HG03039 (cell line): Measurements from ENCODE around the gene ARHGAP24.

ENCODE experiments used
- ATAC-seq: cut with Tn5 transposase; IDR thresholded peaks from one replicate; pipeline ENCODE4 v1.9.1; 2021; ENCODE audit warnings: mild to moderate bottlenecking, moderate library complexity; ENCODE audit not compliant: unreplicated experiment

The ARHGAP24 gene

DNA sequence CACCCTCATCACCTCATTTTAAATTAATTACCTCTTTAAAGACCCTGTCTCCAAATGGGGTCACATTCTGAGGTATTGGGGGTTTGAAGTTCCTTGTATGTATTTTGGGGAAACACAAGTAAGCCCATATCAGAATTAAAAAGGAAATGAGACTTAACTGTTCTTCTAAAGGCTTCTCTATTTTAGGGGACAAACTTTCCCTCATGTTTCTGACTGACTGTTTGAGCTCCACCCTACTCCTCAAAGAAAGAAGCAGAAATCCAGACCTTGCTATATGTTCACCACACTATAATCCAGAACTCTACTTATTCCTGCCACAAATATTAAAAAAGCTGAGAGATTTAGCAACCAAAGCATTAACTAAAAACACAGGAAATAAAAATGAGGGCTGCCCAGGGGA, 258.8 kb downstream of the ARHGAP24 start:
- no peak for ATAC-seq

GRCh38 chr4:85734424-85734831, 259.5 kb downstream of the ARHGAP24 start:
- no peak for ATAC-seq

DNA sequence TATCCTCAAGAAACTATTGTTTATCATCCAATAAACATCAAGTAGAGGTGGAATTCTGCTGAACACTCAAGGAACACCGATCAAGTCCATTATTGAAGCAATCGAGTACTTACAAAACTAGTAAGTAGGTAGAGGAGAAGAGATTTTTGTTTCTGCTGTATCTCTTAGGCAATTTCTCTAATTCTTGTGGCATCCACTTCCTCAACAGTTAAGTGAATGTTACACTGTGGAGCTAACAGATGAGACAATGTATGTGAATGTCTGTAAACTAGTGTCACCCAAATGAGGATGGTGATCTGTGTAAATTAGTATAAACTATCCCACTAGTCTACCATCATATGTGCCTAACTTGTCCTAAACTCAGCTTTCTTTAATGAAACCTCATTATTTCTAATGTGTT, 261.6 kb downstream of the ARHGAP24 start:
- ATAC-seq, result no peak

DNA sequence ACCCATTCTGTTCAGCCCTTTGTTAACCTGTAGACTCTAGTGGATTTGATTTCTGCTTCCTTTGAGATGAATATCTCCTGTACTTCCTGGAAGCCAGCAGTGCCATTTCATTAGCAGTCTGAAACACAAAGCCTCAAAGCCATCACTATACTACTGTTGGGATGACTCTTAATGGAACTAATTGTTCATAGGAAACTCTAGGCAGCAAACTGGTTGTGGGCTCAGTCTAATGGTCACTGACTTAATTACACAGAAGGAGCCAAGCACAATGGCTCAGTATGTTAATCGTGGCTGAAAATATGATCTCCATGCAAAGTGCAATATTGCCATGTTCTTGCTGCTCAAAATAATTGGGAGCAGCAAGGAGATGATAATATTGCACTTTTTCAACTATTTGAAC, 262.3 kb downstream of the ARHGAP24 start:
- no peak for ATAC-seq

GRCh38 chr4:85738721-85739120, 263.8 kb downstream of the ARHGAP24 start:
- ATAC-seq, result no peak

GRCh38 chr4:85740431-85740861, 265.5 kb downstream of the ARHGAP24 start:
- ATAC-seq, result no peak

DNA sequence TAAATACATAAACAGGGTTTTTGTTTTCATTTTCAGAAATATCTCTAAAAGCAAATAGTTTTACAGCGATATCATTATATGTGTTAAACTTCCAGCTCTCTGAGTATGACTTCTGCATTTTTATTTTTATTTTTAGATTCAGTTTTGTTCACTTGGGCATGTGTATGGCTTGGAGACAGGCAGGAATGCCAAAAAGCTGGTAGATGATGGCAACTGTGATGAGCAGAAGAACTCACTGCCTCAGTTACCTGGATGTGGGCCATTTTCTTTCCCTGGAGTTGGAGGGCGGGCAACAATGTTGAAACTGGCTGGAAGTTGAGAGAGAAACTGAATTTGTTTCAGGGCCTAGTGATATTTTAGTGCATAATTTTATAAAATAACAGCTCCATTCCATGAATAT, 266.4 kb downstream of the ARHGAP24 start:
- no peak for ATAC-seq

DNA sequence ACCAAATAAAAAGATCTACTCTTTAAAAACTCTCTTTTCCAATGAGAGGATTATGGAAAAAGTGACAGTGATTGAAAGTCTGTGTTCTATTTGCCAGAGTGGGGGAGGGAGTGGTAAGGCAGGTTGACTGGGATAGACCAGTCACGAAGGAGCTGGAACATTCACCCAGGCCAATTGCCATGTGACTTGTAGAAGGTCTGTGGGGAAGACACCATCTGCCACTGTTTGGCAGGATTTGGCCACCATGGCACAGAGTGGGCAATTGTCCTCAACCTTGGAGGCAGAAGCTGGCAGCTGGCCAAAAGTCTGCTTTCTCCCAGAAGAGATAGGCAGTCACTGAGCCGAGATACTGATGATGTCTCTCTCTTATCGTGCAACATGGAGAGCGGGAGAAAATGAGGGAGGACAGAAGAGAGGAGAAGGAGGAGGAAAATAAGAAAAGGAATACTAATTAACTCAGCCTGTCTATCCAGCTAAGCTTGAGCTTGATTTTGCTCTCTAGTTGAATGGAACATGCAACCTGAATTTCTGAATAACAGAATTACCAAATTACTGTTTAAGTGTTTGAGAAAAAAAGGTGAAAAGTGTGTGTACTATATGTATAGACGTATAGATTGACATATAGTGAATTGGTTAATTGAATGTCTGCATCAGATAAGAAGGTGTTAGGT, 267.1 kb downstream of the ARHGAP24 start:
- no peak for ATAC-seq

DNA sequence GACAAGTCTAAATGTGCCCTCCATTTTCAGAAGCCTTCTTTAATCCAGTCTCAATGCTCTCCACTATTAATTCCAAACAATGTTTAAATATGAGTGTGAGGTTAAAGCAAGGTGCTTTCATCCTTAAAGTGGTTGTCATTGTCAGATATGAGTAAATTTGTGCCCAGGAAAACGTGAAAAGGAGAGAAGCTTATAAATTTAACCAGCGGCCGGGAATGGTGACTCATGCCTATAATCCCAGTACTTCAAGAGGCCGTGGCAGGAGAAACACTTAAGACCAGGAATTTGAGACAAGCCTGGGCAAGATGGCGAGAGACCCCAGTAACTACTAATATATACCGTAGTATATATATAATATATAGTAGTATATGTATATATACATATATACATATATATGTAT, 270.0 kb downstream of the ARHGAP24 start:
- no peak for ATAC-seq

- ATAC-seq, result no peak
Observed at GRCh38 chr4:85745939-85746338, 271.0 kb downstream of the ARHGAP24 start.

DNA sequence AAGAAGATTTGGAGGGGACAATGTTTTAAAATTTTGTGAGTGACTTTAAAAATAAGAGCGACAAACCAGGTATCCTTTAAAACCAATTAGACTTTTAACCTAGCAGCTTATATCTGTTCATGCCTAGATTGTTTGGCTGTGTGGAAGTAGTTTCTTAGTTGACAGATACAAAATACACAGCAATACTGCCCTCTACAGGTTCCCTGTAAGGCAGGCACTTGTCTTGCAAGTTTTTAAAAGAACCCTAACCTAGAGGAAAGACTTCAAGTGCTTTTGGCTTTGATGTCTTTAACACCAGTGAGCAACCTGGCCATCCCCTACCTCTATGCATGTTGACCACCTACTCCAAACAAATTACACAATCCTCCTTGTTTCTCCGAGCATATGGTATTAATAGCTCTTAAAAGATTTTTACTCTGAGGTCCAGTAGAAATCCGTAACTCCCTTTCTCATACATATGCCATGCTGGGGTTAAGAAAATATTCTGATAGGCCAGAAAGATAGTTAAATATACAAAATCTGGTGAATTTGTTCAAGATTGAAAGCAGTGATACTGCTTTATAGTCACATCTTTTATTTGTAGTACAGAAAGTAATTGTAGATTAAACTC, 273.0 kb downstream of the ARHGAP24 start:
- peak; percentile 75 for ATAC-seq

DNA sequence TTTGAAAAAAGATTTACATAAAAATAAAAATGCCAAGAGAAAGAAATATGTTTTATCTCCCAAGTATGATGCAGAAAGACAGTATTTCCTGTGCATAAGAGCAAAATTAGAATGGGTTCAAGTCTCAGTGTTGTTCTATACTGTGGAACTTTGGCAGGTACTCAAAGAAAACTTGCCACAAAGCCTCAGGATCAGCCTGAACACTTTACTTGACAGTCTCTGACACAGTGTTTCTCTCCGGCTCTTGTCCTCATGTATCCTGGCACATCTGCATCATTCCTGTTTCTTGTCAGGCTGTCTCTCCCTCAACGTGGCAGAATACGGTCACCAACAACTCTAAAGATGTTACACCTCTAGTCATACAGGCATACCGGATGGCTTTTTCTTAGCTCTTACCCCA, 273.7 kb downstream of the ARHGAP24 start:
- no peak for ATAC-seq

DNA sequence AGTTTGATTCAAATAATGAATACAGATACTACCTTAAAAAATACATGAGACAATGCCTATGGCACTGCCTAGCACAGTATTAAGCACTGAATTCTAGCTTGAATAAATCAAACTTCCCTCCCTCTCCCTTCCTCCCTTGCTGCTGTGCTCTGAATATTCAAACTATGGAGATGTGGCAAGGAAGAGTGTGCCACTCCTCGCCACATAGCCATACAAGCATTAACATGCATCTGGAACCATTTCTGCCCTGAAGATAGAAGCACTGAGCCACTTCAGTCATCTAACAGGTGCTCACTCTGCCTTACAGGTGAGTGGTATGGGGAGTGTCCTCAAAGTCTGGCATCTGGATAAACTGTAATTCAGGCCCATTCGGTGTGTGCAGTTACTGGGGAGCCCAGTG, 276.9 kb downstream of the ARHGAP24 start:
- ATAC-seq, result no peak

DNA sequence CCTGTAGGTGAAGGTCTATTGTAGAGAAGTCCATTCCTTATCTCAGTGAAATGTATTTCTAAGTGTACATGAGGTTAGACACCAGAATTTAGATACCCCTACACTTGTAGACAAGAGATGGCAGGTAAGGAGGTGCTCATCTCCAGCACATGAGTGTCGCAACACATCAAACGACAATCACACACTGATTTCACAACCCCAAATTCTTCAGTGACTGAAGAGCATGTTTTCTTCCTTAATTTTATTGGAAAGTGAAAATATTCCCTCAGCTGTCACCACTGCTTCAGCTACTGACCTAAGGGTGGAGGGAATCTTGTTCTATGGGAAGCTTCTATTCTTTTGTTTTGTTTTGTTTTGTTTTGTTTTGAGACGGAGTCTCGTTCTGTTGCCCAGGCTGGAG, 280.3 kb downstream of the ARHGAP24 start:
- no peak for ATAC-seq

DNA sequence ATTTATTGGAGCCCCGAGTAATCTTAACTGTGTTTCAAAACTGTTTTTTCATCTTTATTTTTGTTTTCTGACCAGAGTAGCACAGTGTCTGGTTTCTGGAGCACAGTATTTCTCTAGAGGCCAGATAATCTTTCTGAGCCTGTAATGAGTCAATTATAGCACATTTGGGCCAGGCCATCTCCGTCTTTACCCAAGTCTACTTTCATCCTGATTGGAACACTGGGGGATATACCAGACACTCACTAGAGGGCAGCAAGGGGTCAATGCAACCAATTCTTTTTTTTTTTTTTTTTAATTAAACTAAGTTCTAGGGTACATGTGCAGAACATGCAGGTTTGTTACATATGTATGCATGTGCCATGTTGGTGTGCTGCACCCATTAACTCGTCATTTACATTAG, 282.0 kb downstream of the ARHGAP24 start:
- ATAC-seq, result no peak

DNA sequence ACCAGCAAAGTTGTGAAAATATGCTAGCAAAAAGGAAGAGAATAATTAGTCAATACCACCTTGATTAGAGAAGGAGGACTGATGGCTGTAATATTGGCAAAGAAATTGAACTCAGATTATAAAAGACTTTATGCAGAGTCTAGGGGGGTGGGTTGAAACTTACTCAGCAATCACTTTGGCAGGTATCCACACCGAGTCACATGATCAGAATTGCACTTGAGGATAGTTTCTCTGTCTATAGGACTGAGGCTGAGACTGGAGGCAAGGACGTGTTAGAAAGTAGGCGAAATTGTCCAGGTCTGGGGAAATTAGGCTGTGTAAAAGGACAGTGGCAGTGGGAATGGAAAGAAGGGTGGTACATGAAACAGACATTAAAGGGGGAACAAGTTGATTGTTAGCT, 284.4 kb downstream of the ARHGAP24 start:
- ATAC-seq, result no peak

GRCh38 chr4:85760511-85760910, 285.6 kb downstream of the ARHGAP24 start:
- no peak for ATAC-seq

- ATAC-seq, result no peak
Observed at GRCh38 chr4:85761803-85762528, 287.0 kb downstream of the ARHGAP24 start.

GRCh38 chr4:85762529-85762871, 287.6 kb downstream of the ARHGAP24 start:
- ATAC-seq, result no peak

DNA sequence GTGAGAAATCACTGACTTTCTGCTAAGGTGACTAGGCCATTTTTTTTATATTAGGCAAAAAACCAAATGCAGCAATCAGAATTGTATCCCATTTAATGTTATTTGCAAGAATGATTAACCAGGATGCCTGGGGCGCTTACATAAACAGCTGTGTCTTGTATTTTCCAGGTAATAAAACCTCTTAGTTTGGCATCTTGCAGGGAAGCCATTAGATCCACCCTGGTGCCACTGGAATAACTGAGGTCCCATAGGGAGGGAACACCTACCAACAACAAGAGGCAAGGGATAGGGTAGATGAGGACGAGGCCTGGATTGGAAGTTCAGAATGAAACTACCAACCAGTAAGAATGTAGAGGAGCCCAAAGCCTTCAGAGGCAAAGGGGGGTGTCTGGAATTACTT, 288.3 kb downstream of the ARHGAP24 start:
- ATAC-seq, result no peak

- no peak for ATAC-seq
Observed at GRCh38 chr4:85767649-85768048, 292.7 kb downstream of the ARHGAP24 start.

- ATAC-seq, result no peak
Observed at GRCh38 chr4:85769009-85769408, 294.1 kb downstream of the ARHGAP24 start.
